Peyer's patch (tissue), 4 donors: ENCODE results near the gene DHX34. TPM values are rescaled to one million over a fixed set of nuclear protein-coding genes. Genes with fewer than 3 reads are reported as not detected.

Source experiments
- DNase-seq, 3 donors: peaks; one replicate each; pipeline ENCODE4 v3.0.0-alpha.2; 2017 to 2019
- H3K27ac ChIP-seq, 4 donors: fragments of 200-600 bp; sonication (generic); one replicate each; pipeline ENCODE4 v1.5.1; 2016 to 2019
- H3K27me3 ChIP-seq, 2 donors: fragments of 200-600 bp; sonication (generic); one replicate each; pipeline ENCODE4 v1.5.1; 2019
- H3K36me3 ChIP-seq, 3 donors: fragments of 200-600 bp; sonication (generic); one replicate each; pipeline ENCODE4 v1.5.1; 2016 to 2019
- H3K4me1 ChIP-seq, 4 donors: fragments of 200-600 bp; sonication (generic); one replicate each; pipeline ENCODE4 v1.5.1; 2016 to 2019
- H3K4me3 ChIP-seq, 4 donors: fragments of 200-600 bp; sonication (generic); 1 replicate in 3 of 4; 2 replicates in 1 of 4; pipeline ENCODE4 v1.5.1; 2016 to 2019; ENCODE audit warnings: mild to moderate bottlenecking in 1 of 4
- H3K9me3 ChIP-seq, 4 donors: fragments of 200-600 bp; sonication (generic); one replicate each; pipeline ENCODE4 v1.5.1; 2016 to 2019; ENCODE audit warnings: mild to moderate bottlenecking in 1 of 4
- POLR2A ChIP-seq, 2 donors: fragments of 450-650 bp; IDR thresholded peaks; one replicate each; pipeline ENCODE4 v1.5.1; 2017; ENCODE audit warnings: antibody characterized with exemption in 2 of 2, mild to moderate bottlenecking in 2 of 2, moderate library complexity in 2 of 2
- total RNA-seq, 4 donors: library from RNA; depleted of rRNA; stranded (reverse); fragments of >200 nt; gene quantifications; one replicate each; pipeline ENCODE4 v1.1.0, GENCODE V29; 2016
- TF ChIP-seq, protein P1 (sequence below), 6 experiments: fragments of 450-650 bp in 4 of 6; fragments of 200-600 bp in 2 of 6; sonication (generic) in 1 of 6; IDR thresholded peaks; one replicate each; pipeline ENCODE4 v1.5.1; 2017 to 2019; ENCODE audit warnings: antibody characterized with exemption in 6 of 6, mild to moderate bottlenecking in 3 of 6, moderate library complexity in 1 of 6

DHX34 gene
- total RNA-seq, 4 donors from 2014 or later: 13.1 to 51.2 (median 30.0) TPM

DNA sequence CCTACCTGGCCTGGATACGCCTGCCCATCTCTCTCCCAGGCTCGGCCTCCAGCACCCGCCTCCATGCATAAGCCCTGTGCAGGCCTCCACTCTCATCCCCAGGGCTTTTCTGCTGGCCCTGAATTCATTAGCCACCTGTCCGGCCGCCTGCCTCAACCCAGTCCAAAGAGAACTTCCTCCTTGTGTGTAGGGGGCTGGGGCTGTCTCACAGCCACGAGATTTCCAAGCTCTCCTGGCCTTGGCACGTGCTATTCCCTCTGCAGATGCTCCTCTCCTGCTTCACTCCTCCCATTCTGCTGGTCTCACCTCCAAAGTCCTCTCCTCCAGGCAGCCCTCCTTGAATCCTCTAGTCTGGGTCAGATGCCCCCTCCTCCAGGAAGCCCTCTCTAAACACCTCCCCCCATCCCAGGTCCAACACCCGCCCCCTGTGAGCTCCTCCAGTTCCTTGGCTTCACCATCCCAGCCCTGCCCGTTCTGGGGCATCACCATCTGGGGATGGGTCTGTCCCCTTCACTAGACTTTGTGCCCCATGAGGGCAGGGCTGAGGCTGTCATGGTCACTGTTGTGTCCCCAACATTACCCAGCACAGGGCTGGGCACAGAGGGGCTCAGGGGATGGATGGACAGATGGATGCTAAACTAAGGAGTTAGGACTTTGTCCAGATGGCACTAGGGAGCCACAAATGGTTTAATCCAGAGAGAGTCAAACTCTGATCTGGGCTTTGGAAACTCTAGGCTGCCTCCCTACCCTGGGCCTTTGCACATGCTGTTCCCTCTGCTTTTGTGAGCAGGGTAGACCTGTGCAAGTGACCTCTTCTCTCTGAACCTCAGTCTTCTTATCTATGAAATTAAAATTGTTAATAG is 55.5 kb downstream of the DHX34 start:
- TF ChIP-seq, protein P1, sequence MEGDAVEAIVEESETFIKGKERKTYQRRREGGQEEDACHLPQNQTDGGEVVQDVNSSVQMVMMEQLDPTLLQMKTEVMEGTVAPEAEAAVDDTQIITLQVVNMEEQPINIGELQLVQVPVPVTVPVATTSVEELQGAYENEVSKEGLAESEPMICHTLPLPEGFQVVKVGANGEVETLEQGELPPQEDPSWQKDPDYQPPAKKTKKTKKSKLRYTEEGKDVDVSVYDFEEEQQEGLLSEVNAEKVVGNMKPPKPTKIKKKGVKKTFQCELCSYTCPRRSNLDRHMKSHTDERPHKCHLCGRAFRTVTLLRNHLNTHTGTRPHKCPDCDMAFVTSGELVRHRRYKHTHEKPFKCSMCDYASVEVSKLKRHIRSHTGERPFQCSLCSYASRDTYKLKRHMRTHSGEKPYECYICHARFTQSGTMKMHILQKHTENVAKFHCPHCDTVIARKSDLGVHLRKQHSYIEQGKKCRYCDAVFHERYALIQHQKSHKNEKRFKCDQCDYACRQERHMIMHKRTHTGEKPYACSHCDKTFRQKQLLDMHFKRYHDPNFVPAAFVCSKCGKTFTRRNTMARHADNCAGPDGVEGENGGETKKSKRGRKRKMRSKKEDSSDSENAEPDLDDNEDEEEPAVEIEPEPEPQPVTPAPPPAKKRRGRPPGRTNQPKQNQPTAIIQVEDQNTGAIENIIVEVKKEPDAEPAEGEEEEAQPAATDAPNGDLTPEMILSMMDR (IDR thresholded peaks at IDR 0.05): no peak
- no peak for TF ChIP-seq POLR2A (IDR thresholded peaks at IDR 0.05)
- no peak for DNase-seq

DNA sequence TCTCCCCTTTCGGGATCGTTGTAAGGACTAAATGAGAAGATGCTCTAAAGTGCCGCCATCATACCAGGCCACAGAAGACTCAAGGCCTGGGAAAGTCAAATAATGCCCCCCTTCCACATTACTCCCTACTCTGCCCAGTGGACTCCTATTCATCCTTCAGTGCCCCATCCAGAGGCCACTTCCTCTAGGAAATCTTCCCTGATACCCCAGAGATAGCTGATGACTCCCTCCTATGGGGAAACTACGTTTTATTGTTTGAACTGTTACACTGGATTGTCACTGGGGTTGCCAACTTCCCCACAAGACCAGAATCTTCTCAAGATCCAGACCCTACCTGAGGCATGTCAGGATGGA is 56.1 kb downstream of the DHX34 start:
- no peaks in the 10 kb centered on the region for H3K36me3 ChIP-seq
- no peaks in the 10 kb centered on the region for H3K9me3 ChIP-seq
- no peak for DNase-seq
- no peaks in the 10 kb centered on the region for H3K4me1 ChIP-seq
- no peaks in the 10 kb centered on the region for H3K27me3 ChIP-seq
- no peak overlapping the region for H3K4me3 ChIP-seq
- TF ChIP-seq POLR2A (IDR thresholded peaks at IDR 0.05): no peak
- H3K27ac ChIP-seq: no peak overlapping the region

More for the DNA sequence above, 55.5 kb downstream of the DHX34 start:
- H3K9me3 ChIP-seq: no peaks in the 10 kb centered on the region
- H3K4me1 ChIP-seq: no peaks in the 10 kb centered on the region
- H3K36me3 ChIP-seq: no peaks in the 10 kb centered on the region
- H3K4me3 ChIP-seq: no peak overlapping the region
- H3K27me3 ChIP-seq: no peaks in the 10 kb centered on the region
- no peak overlapping the region for H3K27ac ChIP-seq

DNA sequence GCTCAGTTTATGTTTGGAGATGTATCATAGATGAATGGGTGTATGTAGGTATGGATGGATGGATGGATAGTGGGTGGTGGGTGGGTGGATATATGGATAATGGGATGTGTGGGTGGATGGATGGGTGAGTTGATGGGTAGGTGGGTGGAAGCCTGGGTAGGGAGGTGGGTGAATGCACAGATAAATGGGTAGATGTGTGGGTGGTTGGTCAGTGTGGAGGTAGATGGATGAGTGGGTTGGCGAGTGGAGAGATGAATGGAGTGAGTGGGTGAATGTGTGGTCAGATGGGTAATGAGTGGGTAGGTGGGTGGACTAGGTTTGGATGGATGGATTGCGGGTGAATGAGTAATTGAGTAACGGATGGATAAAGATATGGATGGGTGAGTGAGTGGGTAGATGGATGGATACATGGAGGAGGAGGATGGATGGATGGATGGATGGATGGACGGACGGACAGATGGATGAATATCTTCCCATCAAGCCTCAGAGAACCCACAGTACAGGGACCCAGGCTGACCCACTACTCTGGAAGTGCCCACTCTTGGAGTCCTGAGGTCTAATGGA is 56.8 kb downstream of the DHX34 start:
- H3K9me3 ChIP-seq: no peaks in the 10 kb centered on the region
- no peak for DNase-seq
- H3K4me1 ChIP-seq: no peaks in the 10 kb centered on the region
- no peak overlapping the region for H3K4me3 ChIP-seq
- TF ChIP-seq, protein P1 (IDR thresholded peaks at IDR 0.05): no peak
- no peak for TF ChIP-seq POLR2A (IDR thresholded peaks at IDR 0.05)
- H3K36me3 ChIP-seq: no peaks in the 10 kb centered on the region
- H3K27me3 ChIP-seq: no peaks in the 10 kb centered on the region
- H3K27ac ChIP-seq: no peak overlapping the region

DNA sequence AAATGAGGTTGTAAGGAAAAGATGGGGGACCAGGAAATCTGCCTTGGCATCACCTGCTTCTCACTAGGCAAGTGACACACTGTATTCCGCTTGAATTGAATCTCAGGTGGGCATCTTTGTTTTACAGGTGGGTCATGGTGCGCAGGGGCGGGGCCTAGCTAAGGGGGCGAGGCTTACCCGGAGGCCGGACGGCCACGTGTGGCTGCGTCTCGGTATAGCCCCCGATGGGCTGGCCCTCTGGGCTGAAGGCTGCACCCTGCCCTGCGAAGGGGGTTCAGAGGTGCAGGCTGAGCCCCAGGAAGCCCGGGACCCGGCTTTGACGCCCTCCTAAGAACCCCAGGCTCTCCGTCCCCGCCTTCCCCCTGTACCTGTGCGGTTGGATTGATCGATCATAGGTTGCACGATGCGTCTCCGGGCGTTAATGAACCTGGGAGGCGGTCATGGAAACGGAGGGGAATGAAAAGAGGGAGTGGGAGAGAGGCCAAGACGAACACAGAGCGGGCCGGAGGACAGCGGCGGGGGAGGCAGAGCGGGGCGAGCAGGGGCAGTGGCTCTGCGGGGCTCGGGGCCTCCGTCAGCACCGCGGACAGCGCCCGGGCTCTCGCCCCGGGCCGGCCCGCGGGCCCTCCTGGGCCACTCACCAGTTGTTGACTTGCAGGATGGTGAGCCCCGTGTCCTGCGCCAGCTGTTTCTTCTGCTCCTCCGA is 57.7 kb downstream of the DHX34 start:
- Histone ChIP-seq H3K4me1 (no peaks in the 10 kb centered on the region), H3K27me3 (no peaks in the 10 kb centered on the region), H3K27ac (no peak overlapping the region), H3K36me3 (no peaks in the 10 kb centered on the region), H3K9me3 (no peaks in the 10 kb centered on the region), H3K4me3 (no peak overlapping the region)
- DNase-seq: no peak
- TF ChIP-seq, protein P1 (IDR thresholded peaks at IDR 0.05): no peak
- TF ChIP-seq POLR2A (IDR thresholded peaks at IDR 0.05): no peak

DNA sequence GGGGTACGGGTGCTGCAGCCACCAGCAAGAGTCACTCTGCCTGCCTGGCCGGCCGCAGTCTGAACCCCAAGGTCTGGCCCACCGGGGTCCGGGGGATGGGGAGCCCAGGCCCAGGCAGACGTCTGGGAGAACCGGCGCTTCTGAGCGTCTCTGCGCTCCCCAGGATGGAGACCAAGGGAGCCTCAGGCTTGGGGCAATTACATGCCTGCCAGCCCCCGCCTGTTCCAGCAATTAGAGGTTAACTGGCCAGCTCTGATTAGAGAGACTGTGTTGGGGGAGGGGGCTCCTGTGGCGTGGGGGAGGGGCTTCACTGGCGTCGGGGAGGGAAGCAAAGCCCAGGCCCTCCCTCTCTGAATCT is 58.3 kb downstream of the DHX34 start:
- TF ChIP-seq, protein P1 (IDR thresholded peaks at IDR 0.05): no peak
- TF ChIP-seq POLR2A (IDR thresholded peaks at IDR 0.05): no peak
- no peak overlapping the region for H3K4me3 ChIP-seq
- H3K4me1 ChIP-seq: no peaks in the 10 kb centered on the region
- no peak overlapping the region for H3K27ac ChIP-seq
- no peaks in the 10 kb centered on the region for H3K9me3 ChIP-seq
- no peaks in the 10 kb centered on the region for H3K27me3 ChIP-seq
- DNase-seq: no peak
- H3K36me3 ChIP-seq: no peaks in the 10 kb centered on the region
